WTC11 (cell line): Measurements from ENCODE around the gene ERGIC2. TPM values are rescaled to one million over a fixed set of nuclear protein-coding genes. Genes with fewer than 3 reads are reported as not detected.

Experiments
- ATAC-seq: fragments of 200-7000 bp; cut with Tn5 transposase; 2 replicates; pipeline ENCODE4 v1.10.0; 2021; ENCODE audit warnings: mild to moderate bottlenecking, moderate library complexity
- CTCF ChIA-PET: fragments of 300-600 bp; sonication (Branson Sonifier 250); formaldehyde crosslinking; loops from one replicate; lab custom pipeline; 2021; ENCODE audit warnings: antibody characterized with exemption; lab: Charles Lee
- POLR2A ChIA-PET: fragments of 350-600 bp; sonication (Branson Sonifier 250); formaldehyde crosslinking; loops from one replicate; lab custom pipeline; 2021; ENCODE audit warnings: antibody characterized with exemption; lab: Charles Lee
- DNase-seq: peaks from one replicate; pipeline ENCODE4 v3.0.0; 2021; ENCODE audit warnings: low spot score
- H3K27ac Mint-ChIP-seq: 2 replicates; pipeline ENCODE4 v1.8.0; 2021; ENCODE audit warnings: mixed read lengths
- H3K27me3 Mint-ChIP-seq: 2 replicates; pipeline ENCODE4 v1.8.0; 2021; ENCODE audit warnings: low read depth, mild to moderate bottlenecking, moderate library complexity, mixed read lengths
- H3K36me3 Mint-ChIP-seq: 2 replicates; pipeline ENCODE4 v1.8.0; 2021; ENCODE audit warnings: mixed read lengths
- H3K4me1 Mint-ChIP-seq: 2 replicates; pipeline ENCODE4 v1.8.0; 2022; ENCODE audit warnings: mixed read lengths
- H3K4me3 Mint-ChIP-seq: 2 replicates; pipeline ENCODE4 v1.8.0; 2021; ENCODE audit warnings: mild to moderate bottlenecking, moderate library complexity, mixed read lengths
- H3K9me3 Mint-ChIP-seq: 2 replicates; pipeline ENCODE4 v1.8.0; 2021; ENCODE audit warnings: mixed read lengths
- AFF4 ChIP-seq: sonication (generic); formaldehyde crosslinking; IDR thresholded peaks from 2 replicates; pipeline ENCODE4 v1.8.1; 2023; ENCODE audit warnings: mild to moderate bottlenecking, missing genetic modification reagents, borderline replicate concordance
- ATF6 ChIP-seq: sonication (generic); formaldehyde crosslinking; IDR thresholded peaks from 2 replicates; pipeline ENCODE4 v1.8.1; 2023; ENCODE audit warnings: mild to moderate bottlenecking, missing genetic modification reagents
- E2F5 ChIP-seq: sonication (generic); formaldehyde crosslinking; IDR thresholded peaks from 2 replicates; pipeline ENCODE4 v1.8.1; 2022; ENCODE audit warnings: mild to moderate bottlenecking, moderate library complexity, missing genetic modification reagents
- ELF4 ChIP-seq: sonication (generic); formaldehyde crosslinking; IDR thresholded peaks from 2 replicates; pipeline ENCODE4 v1.8.1; 2022; ENCODE audit warnings: low read depth, mild to moderate bottlenecking, moderate library complexity, missing genetic modification reagents
- FOXJ3 ChIP-seq: sonication (generic); formaldehyde crosslinking; IDR thresholded peaks from 2 replicates; pipeline ENCODE4 v1.9.0; 2021; ENCODE audit warnings: missing genetic modification reagents, mild to moderate bottlenecking, borderline replicate concordance
- FOXP1 ChIP-seq: sonication (generic); formaldehyde crosslinking; IDR thresholded peaks from 2 replicates; pipeline ENCODE4 v1.8.0; 2022; ENCODE audit warnings: missing genetic modification reagents, mild to moderate bottlenecking, moderate library complexity, borderline replicate concordance
- IRF1 ChIP-seq: sonication (generic); formaldehyde crosslinking; IDR thresholded peaks from 2 replicates; pipeline ENCODE4 v1.8.0; 2023; ENCODE audit warnings: missing genetic modification reagents
- MYBL2 ChIP-seq: sonication (generic); formaldehyde crosslinking; IDR thresholded peaks from 2 replicates; pipeline ENCODE4 v1.8.1; 2023; ENCODE audit warnings: mild to moderate bottlenecking, moderate library complexity, missing genetic modification reagents
- NFYB ChIP-seq: sonication (generic); formaldehyde crosslinking; conservative IDR thresholded peaks from 2 replicates; pipeline ENCODE4 v1.8.0; 2022; ENCODE audit warnings: low read depth, missing genetic modification reagents
- NR1H2 ChIP-seq: sonication (generic); formaldehyde crosslinking; IDR thresholded peaks from 2 replicates; pipeline ENCODE4 v1.9.0; 2021; ENCODE audit warnings: mild to moderate bottlenecking, moderate library complexity, missing genetic modification reagents
- PREB ChIP-seq: sonication (generic); formaldehyde crosslinking; IDR thresholded peaks from 2 replicates; pipeline ENCODE4 v1.8.1; 2022; ENCODE audit warnings: mild to moderate bottlenecking, missing genetic modification reagents, moderate library complexity, borderline replicate concordance
- RELA ChIP-seq: sonication (generic); formaldehyde crosslinking; IDR thresholded peaks from 2 replicates; pipeline ENCODE4 v1.8.1; 2022; ENCODE audit warnings: missing genetic modification reagents, mild to moderate bottlenecking, borderline replicate concordance
- SMAD4 ChIP-seq: sonication (generic); formaldehyde crosslinking; IDR thresholded peaks from 2 replicates; pipeline ENCODE4 v1.8.0; 2022; ENCODE audit warnings: mild to moderate bottlenecking, missing genetic modification reagents
- USF2 ChIP-seq: sonication (generic); formaldehyde crosslinking; IDR thresholded peaks from 2 replicates; pipeline ENCODE4 v1.8.1; 2023; ENCODE audit warnings: mild to moderate bottlenecking, missing genetic modification reagents, moderate library complexity
- ZNF263 ChIP-seq: sonication (generic); formaldehyde crosslinking; IDR thresholded peaks from 2 replicates; pipeline ENCODE4 v1.8.1; 2022; ENCODE audit warnings: low read depth, mild to moderate bottlenecking, moderate library complexity, missing genetic modification reagents
- ZNF396 ChIP-seq: fragments of 250-450 bp; sonication (Bioruptor Pico); IDR thresholded peaks from 2 replicates; pipeline ENCODE4 v1.8.0; 2021; ENCODE audit warnings: mild to moderate bottlenecking, moderate library complexity, borderline replicate concordance
- ZSCAN18 ChIP-seq: fragments of 250-450 bp; sonication (Bioruptor Pico); IDR thresholded peaks from 2 replicates; pipeline ENCODE4 v2.1.2; 2022; ENCODE audit warnings: mild to moderate bottlenecking, moderate library complexity
- total RNA-seq: library from RNA; stranded (reverse); gene quantifications from 3 replicates; pipeline ENCODE4 v1.2.3, GENCODE V29; 2021

ERGIC2 gene
- total RNA-seq, 1 experiment from 2014 or later: 51.4 TPM

- no peak for TF ChIP-seq PREB (CRISPR knock-in tag)
Observed at GRCh38 chr12:29350080-29350479, 30.9 kb downstream of the ERGIC2 start (continued).

GRCh38 chr12:29346769-29347421 is 34.1 kb downstream of the ERGIC2 start:
- CTCF ChIA-PET: no interaction called here
- Mint-ChIP-seq H3K4me1 (no peaks in the 10 kb centered on the region), H3K36me3 (peaks cover 33% of the 10 kb centered on the region), H3K27ac (no peak overlapping the region), H3K4me3 (no peak overlapping the region), H3K9me3 (no peaks in the 10 kb centered on the region), H3K27me3 (no peaks in the 10 kb centered on the region)
- ATAC-seq: no peak
- no peak for TF ChIP-seq RELA (CRISPR knock-in tag)
- TF ChIP-seq, all 79 proteins: peak for 0
- POLR2A ChIA-PET: no interaction called here
- DNase-seq: no peak

- TF ChIP-seq ZNF396 (CRISPR knock-in tag): no peak
- no peak for TF ChIP-seq AFF4
- TF ChIP-seq FOXP1 (CRISPR knock-in tag): no peak
- no peak for TF ChIP-seq E2F5 (CRISPR knock-in tag)
- TF ChIP-seq ZNF263: no peak
- no peak for TF ChIP-seq MYBL2 (CRISPR knock-in tag)
- no peak for TF ChIP-seq ZSCAN18 (CRISPR knock-in tag)
- TF ChIP-seq FOXJ3: no peak
- TF ChIP-seq ATF6: no peak
- no peak for TF ChIP-seq SMAD4 (CRISPR knock-in tag)
- no peak for TF ChIP-seq ELF4 (CRISPR knock-in tag)
- no peak for TF ChIP-seq USF2
- TF ChIP-seq NFYB (CRISPR knock-in tag): no peak
- no peak for TF ChIP-seq IRF1 (CRISPR knock-in tag)
- no peak for TF ChIP-seq NR1H2 (CRISPR knock-in tag)
- no peaks in the 10 kb centered on the region for H3K4me1 Mint-ChIP-seq
- ATAC-seq: no peak
Observed at GRCh38 chr12:29343022-29343799, 37.8 kb downstream of the ERGIC2 start.

More at GRCh38 chr12:29343022-29343799, 37.8 kb downstream of the ERGIC2 start:
- no peak for DNase-seq
- no peaks in the 10 kb centered on the region for H3K9me3 Mint-ChIP-seq
- CTCF ChIA-PET: no interaction called here
- H3K27me3 Mint-ChIP-seq: no peaks in the 10 kb centered on the region
- no peak overlapping the region for H3K27ac Mint-ChIP-seq
- H3K4me3 Mint-ChIP-seq: no peak overlapping the region
- POLR2A ChIA-PET: no interaction called here
- H3K36me3 Mint-ChIP-seq: peaks cover 34% of the 10 kb centered on the region
